ENCODE results near the gene ZNF460. TPM values are rescaled to one million over a fixed set of nuclear protein-coding genes. Genes with fewer than 3 reads are reported as not detected.

Gene ZNF460
- total RNA-seq, 2 experiments from 2014 or later = 59.1 to 63.1 TPM

DNA sequence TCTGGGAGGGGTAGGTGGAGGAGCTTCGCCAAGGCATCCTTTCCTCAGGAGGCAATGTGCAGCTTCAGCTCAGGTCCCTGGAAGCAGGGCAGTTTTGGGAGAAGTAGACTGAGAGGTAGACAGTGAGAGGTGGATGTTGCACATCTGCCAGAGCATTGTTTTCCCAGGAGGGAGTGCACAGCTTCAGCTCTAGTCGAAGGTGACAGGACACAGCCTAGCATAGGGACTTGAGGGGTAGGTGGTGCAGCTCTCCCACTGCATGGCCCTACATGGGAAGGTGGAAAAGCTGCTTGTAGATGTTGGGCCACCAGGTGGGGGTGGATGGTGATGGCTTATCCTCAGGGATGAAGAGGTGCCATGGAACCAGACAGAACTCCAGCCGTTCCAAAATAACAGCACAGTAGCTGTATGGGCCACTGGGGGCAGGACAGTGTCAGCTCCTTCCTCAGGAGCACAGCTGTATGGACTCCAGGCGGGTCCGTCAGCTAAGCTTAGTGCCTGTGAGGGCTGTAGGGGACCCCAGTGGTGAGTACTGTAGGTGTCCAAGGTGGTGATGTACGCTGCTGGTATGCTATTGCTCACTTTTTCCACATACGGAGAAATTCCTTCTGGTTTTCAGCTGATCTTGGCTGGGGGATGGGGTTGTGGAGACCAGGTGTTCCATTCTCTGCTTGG lies 22.6 kb downstream of the ZNF460 start:
- peaks cover 69% of the 10 kb centered on the region for H3K36me3 Mint-ChIP-seq (ENCODE audit: low read depth)
- H3K27ac Mint-ChIP-seq = no peak overlapping the region
- H3K4me1 Mint-ChIP-seq (ENCODE audit: low read depth) = peaks cover 12% of the 10 kb centered on the region
- H3K4me3 Mint-ChIP-seq = no peak overlapping the region
- CTCF ChIA-PET = no interaction called here
- ATAC-seq (no peak), DNase-seq (no peak)
- H3K9me3 Mint-ChIP-seq = peaks cover 16% of the 10 kb centered on the region
- H3K27me3 Mint-ChIP-seq = no peaks in the 10 kb centered on the region
- intact Hi-C loops (cut with micrococcal nuclease) = no loop called here
- TF ChIP-seq, protein P1, sequence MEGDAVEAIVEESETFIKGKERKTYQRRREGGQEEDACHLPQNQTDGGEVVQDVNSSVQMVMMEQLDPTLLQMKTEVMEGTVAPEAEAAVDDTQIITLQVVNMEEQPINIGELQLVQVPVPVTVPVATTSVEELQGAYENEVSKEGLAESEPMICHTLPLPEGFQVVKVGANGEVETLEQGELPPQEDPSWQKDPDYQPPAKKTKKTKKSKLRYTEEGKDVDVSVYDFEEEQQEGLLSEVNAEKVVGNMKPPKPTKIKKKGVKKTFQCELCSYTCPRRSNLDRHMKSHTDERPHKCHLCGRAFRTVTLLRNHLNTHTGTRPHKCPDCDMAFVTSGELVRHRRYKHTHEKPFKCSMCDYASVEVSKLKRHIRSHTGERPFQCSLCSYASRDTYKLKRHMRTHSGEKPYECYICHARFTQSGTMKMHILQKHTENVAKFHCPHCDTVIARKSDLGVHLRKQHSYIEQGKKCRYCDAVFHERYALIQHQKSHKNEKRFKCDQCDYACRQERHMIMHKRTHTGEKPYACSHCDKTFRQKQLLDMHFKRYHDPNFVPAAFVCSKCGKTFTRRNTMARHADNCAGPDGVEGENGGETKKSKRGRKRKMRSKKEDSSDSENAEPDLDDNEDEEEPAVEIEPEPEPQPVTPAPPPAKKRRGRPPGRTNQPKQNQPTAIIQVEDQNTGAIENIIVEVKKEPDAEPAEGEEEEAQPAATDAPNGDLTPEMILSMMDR (IDR thresholded peaks at IDR 0.05) = no peak
- POLR2A ChIA-PET = interaction anchor here (0.8 to 2.1 kb wide), 3 partner anchors 9 to 16 kb away, joined by 3 to 6 read pairs (median 3); no protein-coding TSS in a partner anchor

DNA sequence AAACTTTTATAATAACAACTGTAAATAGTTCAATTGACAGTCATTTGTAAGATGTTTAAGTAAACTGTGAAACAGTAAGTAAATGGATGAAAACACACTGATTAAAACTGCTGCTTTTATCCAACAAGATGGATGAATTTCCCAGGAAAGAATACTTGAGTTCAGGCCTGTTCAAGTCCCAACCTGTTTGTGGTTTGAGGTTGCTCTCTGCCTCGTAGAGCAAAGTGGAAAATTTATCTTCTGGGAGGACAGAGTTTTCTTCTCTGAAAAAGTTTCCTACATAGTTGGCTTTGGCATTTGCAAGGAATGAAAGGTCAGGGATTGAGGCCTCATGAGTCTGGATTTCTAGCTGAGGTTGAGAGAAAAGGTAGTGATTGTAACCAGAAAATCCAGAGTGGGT lies 24.8 kb downstream of the ZNF460 start:
- peaks cover 25% of the 10 kb centered on the region for H3K9me3 Mint-ChIP-seq
- intact Hi-C loops (cut with micrococcal nuclease) = no loop called here
- H3K27ac Mint-ChIP-seq = no peak overlapping the region
- ATAC-seq = no peak
- peaks cover 56% of the 10 kb centered on the region for H3K36me3 Mint-ChIP-seq (ENCODE audit: low read depth)
- ChIA-PET POLR2A (no interaction called here), CTCF (interaction anchor here (1.4 kb wide), 1 partner anchor 12 kb away, joined by 3 read pairs; no protein-coding TSS in a partner anchor)
- H3K4me3 Mint-ChIP-seq = no peak overlapping the region
- no peaks in the 10 kb centered on the region for H3K27me3 Mint-ChIP-seq
- DNase-seq = no peak
- H3K4me1 Mint-ChIP-seq (ENCODE audit: low read depth) = peaks cover 14% of the 10 kb centered on the region
- TF ChIP-seq, protein P1 (IDR thresholded peaks at IDR 0.05) = no peak

DNA sequence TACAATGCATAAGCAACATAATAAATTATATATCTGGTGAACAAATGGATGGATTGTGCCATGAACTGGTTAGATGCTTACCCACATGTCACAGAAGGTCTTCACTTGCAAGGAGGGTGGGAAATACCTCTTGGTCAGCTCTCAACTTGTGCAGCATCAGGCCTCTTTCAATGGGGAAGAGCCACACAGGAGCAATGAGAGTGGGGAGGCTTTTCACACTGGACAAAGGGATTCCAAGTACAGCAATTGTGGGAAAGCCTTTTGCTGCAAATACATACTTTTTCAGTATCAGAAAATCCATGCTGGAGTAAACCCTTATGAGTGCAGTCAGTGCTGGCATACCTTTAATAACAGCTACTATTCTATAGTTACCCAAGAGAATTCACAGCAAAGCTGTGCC lies 28.2 kb downstream of the ZNF460 start:
- CTCF ChIA-PET = no interaction called here
- H3K27me3 Mint-ChIP-seq = no peaks in the 10 kb centered on the region

DNA sequence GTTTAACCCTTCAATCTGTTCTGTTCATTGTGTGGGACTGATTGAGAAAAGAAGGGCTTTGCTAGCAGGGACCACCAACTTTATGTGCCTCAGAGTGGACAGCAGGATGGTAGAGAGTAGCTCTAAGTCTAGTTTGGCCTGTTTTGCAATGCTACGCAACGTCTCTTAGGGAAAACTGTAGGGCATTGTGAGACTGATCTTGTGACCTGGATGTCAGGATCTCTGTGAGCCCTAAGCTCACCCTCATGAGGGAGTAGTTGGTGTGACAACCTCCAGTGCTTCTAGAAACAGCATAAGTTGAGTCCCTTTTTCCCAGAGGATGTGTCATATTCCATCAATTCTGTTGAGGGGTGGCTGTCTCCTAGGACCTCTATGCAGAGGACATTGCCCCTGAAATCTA lies 30.5 kb downstream of the ZNF460 start:
- ChIA-PET CTCF (no interaction called here), POLR2A (interaction anchor here (1.0 kb wide), 1 partner anchor 10 kb away, joined by 3 read pairs; no protein-coding TSS in a partner anchor)
- Mint-ChIP-seq H3K4me3 (no peak overlapping the region), H3K27me3 (peaks cover 4% of the 10 kb centered on the region), H3K9me3 (peaks cover 16% of the 10 kb centered on the region), H3K4me1 (ENCODE audit: low read depth) (peaks cover 8% of the 10 kb centered on the region), H3K27ac (no peak overlapping the region), H3K36me3 (ENCODE audit: low read depth) (peaks cover 8% of the 10 kb centered on the region)
- no peak for DNase-seq
- no peak for ATAC-seq
- intact Hi-C loops (cut with micrococcal nuclease) = no loop called here
- TF ChIP-seq, protein P1 (IDR thresholded peaks at IDR 0.05) = no peak

More for the DNA sequence above, 28.2 kb downstream of the ZNF460 start:
- Mint-ChIP-seq H3K36me3 (ENCODE audit: low read depth) (peaks cover 23% of the 10 kb centered on the region), H3K9me3 (peaks cover 16% of the 10 kb centered on the region), H3K4me1 (ENCODE audit: low read depth) (peaks cover 11% of the 10 kb centered on the region), H3K4me3 (no peak overlapping the region), H3K27ac (no peak overlapping the region)
- intact Hi-C loops (cut with micrococcal nuclease) = no loop called here
- ATAC-seq (no peak), DNase-seq (no peak)
- TF ChIP-seq, protein P1 (IDR thresholded peaks at IDR 0.05) = no peak
- POLR2A ChIA-PET = no interaction called here

DNA sequence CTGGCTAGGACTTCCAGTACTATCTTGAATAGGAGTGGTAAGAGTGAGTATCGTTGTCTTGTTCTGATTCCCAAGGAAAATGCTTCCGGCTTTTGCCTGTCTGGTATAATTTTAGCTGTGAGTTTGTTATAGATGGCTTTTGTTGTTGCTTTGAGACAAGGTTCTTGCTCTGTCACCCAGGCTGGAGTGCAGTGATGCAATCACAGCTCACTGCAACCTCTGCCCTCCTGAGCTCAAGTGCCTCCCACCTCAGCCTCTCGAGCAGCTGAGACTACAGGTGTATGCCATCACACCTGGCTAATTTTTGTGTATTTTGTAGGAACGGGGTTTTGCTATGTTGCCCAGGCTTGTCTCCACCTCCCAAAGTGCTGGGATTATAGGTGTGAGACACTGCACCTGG lies 33.9 kb downstream of the ZNF460 start:
- H3K9me3 Mint-ChIP-seq = peaks cover 12% of the 10 kb centered on the region
- TF ChIP-seq, protein P1 (IDR thresholded peaks at IDR 0.05) = no peak
- no peak overlapping the region for H3K27ac Mint-ChIP-seq
- intact Hi-C loops (cut with micrococcal nuclease) = no loop called here
- CTCF ChIA-PET = no interaction called here
- DNase-seq (no peak), ATAC-seq (no peak)
- POLR2A ChIA-PET = no interaction called here
- peaks cover 16% of the 10 kb centered on the region for H3K27me3 Mint-ChIP-seq
- no peak overlapping the region for H3K4me3 Mint-ChIP-seq
- peaks cover under 1% of the 10 kb centered on the region for H3K36me3 Mint-ChIP-seq (ENCODE audit: low read depth)
- H3K4me1 Mint-ChIP-seq (ENCODE audit: low read depth) = peaks cover 4% of the 10 kb centered on the region

Measured in activated CD8-positive, alpha-beta T cell treated with anti-CD3 and anti-CD28 coated beads for 36 hours (primary cell).